ENCODE measurements around the gene GLT1D1.
"Not testable (repeated sequence)": the region's sequence is repeated elsewhere in the genome, so short reads cannot be mapped to it uniquely, and the experiment has no call there.

The GLT1D1 gene

GRCh38 chr12:128852885-128853599 is at the start of gene GLT1D1:
TSS of gene GLT1D1 (plus strand) at chr12:128853478. CDS start at chr12:128853582, 104 bp downstream.
- DNase-seq (ENCODE audit: low spot score): no peak

DNA sequence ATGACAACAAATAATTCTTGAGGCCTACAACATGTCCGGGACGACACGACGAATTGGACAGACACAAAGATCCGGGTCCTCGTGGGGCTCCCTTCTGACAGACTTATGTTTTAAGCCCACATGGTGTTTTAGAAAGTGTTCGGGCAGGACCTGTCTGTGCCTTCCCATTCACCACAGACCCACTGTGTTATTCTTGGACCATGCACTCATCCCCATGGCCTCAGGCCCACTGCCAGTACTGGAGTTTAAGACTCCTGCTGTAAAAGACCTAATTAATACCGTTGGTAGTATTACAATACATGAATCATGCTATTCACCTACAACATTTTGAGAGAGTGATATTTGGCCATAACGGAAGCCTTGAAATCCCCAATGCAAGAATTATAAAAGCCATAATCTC is 49.5 kb upstream of the GLT1D1 start:
- DNase-seq (ENCODE audit: low spot score): no peak

- no peak for DNase-seq (ENCODE audit: low spot score)
Observed at GRCh38 chr12:128804762-128805161, 48.5 kb upstream of the GLT1D1 start.

GRCh38 chr12:128805406-128805805 is 47.9 kb upstream of the GLT1D1 start:
- not testable (repeated sequence) for DNase-seq (ENCODE audit: low spot score)

GRCh38 chr12:128806573-128806972 is 46.7 kb upstream of the GLT1D1 start:
- no peak for DNase-seq (ENCODE audit: low spot score)

- DNase-seq (ENCODE audit: low spot score): no peak
Observed at GRCh38 chr12:128807161-128807724, 46.0 kb upstream of the GLT1D1 start.

GRCh38 chr12:128808651-128809050 is 44.6 kb upstream of the GLT1D1 start:
- no peak for DNase-seq (ENCODE audit: low spot score)

GRCh38 chr12:128810182-128811127 is 42.8 kb upstream of the GLT1D1 start:
- DNase-seq (ENCODE audit: low spot score): no peak

DNA sequence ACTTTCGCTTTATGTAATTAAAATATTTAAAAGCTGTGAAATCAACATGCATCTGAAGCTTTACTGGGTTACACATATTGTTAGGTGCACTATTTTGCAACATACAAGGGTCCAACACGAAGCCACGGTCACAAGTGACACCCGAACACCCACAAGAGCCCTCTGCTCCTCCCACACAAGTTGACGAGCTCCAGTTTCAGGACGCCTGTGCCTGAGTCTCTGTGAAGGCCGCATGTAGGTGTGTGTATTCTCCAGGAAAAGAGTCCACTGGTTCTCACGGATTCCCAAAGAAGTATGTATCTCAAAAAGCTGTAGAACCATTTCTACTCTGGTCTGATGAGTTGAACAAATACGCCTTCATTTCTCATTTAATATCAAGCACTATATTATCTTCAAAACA is 41.5 kb upstream of the GLT1D1 start:
- DNase-seq (ENCODE audit: low spot score): no peak

- DNase-seq (ENCODE audit: low spot score): no peak
Observed at GRCh38 chr12:128813392-128813791, 39.9 kb upstream of the GLT1D1 start.

- DNase-seq (ENCODE audit: low spot score): no peak
Observed at GRCh38 chr12:128813883-128814282, 39.4 kb upstream of the GLT1D1 start.

DNA sequence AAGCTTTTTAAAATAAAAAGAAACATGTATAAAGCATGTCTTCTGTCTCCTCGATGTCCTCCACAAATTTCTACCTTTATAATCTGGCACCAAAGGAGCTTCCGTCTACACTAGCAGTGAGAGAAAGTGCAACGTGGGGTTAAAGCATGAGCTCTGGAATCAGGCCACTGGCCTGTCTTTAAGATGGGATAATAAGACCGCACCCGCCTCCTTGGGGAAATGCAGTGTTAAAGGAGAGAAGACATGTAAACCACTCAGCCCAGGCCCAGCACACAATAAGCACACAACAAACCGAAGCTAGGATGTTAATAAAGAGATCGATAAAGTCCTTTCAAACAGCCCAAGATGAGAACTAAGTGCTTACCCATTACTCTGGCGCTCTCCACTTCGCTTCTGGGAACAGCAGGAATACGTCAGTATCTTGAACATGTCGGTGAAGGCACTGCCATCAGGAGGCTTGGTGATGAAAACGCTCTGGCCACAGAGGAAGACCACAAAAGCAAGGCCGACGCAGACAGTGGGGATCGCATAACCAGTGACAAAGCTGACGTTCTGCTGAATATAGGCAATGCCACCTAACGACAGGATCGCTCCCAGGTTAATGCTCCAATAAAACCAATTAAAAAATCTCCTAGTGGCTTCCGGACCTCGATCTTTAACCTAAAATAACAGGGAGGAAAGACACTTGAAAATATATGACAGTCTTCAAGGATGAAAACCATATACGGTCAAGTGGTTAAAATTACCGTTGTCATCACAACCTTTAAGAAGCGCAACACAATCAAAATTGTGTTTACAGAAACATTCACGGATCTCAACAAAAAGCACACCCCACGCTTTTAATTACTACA is 38.6 kb upstream of the GLT1D1 start:
- no peak for DNase-seq (ENCODE audit: low spot score)

- no peak for DNase-seq (ENCODE audit: low spot score)
Observed at GRCh38 chr12:128815779-128816642, 37.3 kb upstream of the GLT1D1 start.

DNA sequence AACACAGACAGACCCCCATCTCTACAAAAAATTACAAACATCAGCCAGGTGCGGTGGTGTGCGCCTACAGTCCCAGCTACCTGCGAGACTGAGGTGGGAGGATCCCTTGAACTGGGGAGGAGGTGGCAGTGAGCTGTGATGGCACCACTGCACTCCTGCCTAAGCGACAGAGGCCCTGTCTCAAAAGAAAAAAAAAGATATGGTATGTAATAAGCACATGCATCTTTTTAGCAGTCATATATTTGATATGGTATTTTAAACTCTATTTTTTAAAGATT is 36.7 kb upstream of the GLT1D1 start:
- DNase-seq (ENCODE audit: low spot score): no peak

DNA sequence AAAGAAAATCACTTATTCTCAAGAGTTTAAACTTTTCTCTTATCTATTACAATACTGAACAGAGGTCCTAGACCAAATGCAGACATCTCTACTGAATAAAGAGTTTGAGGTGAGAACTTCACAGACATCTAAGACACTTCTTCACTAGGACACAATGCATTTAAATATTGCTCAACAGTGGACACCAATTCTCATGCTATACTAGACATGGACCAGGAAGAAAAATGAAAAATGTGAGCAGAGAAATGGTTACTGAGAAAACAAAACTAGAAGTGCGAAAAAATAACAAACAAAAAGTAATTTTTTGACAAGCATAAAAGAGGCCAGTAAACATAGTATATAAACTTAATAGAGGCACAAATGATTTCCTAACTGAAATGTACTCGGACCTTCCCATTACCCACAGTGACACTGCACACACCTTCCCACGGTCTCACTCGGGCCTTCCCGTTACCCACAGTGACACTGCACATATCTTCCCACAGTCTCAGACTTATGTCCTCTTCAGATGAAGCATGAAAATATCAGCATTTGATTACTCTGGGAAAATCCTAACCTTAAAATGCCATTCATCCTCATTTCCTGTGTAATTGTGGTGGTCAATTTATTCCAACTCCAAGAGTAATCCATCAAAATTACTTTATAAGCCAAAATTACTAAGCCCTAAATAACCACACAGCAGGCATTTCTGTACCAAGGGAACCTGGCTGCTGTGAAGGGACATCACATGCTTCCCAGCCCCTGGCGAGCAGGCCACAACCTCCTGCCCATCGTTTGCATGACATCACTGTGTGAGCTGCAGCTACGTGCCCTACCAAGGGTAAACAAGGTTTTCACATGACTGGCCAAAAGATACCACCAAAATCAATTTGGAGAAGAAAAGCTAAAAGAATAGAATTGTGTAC is 35.9 kb upstream of the GLT1D1 start:
- DNase-seq (ENCODE audit: low spot score): no peak

DNA sequence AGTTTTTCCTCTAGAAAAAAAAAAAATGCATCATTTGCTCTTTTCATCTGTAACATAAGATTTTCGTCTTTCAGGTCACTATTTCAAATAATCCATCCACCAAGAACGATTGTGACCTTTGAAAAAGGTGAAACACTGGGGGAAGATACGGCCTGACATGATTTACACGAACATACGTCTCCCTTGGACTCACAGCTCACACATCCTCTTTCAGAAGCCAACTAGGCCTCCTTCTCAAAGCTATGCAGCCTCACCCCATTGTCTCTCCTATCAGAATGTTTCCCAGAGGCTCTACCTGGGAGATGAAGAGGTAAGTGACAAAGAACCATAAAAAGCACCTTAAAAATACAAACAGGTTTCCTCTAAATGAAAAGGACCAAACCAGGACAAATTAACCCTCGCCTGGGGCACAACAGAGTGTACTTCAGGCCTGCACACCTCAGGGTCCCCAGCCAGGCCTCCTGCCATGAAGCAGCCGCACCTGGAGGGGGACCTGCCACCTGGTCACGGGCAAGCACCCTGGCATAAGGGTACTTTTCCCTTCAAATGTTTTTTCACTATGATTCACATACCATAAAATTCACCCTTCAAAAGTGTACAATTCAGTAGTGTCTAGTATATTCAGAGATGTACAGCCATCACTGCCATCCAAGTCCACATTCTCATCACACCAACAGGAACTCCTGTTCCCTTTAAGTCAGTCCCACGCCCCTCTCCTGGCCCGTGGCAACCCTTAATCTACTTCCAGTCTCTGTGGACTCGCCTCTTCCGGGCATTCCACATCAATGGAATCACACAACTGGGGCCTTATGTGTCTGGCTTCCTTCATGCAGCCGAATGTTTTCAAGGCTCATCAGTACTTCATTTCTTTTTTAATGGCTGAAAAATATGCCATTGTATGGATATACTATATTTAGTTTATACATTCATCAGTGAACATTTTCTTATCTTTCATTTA is 34.9 kb upstream of the GLT1D1 start:
- no peak for DNase-seq (ENCODE audit: low spot score)

DNA sequence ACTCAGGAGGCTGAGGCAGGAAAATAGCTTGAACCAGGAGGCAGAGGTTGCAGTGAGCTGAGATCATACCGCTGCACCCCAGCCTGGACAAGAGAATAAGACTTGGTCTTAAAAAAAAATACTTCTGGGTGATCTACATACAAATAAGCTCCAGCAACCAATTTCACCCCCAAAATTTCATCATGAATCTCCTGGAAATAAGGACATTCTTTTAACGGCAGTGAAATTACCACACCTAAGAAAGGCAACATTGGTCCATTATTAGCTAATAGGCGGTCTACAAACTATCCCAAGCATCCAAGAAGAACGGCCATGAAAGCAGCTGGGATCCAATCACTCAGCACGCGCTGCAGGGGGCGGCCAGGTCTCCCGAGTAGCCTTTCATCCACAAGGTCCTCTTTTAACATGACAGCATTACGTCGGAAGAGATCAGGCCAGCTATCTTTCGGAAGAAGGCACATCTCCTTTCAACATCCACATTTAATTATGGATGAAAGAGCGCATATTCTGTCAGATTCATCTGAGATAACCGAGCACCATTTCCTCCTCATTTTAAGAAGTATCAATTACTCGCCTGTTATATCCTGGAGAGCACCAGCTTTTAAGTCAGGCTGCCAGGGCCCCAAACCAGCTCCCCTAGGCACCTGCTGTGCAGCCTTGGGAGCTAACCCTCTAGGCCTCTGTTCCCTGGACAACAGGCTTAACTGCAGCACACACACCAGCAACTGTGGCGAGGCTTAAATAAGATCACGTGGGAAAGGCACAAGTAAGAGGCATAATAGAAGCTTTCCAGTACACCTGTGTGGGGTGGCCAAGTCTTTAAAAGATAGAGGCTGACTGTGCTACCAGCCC is 33.8 kb upstream of the GLT1D1 start:
- no peak for DNase-seq (ENCODE audit: low spot score)

GRCh38 chr12:128820253-128820652 is 33.0 kb upstream of the GLT1D1 start:
- no peak for DNase-seq (ENCODE audit: low spot score)

Data from CD4-positive, alpha-beta T cell treated with Interleukin-2 at 100 ng/mL for 4 hours (primary cell).